GM19324 (cell line): ENCODE results near the gene SULF2.
"Not testable (repeated sequence)": the region's sequence is repeated elsewhere in the genome, so short reads cannot be mapped to it uniquely, and the experiment has no call there.

ENCODE experiments used
- ATAC-seq: cut with Tn5 transposase; IDR thresholded peaks from one replicate; pipeline ENCODE4 v1.9.1; 2021; ENCODE audit warnings: mild to moderate bottlenecking, moderate library complexity; ENCODE audit not compliant: unreplicated experiment, low FRiP score

The SULF2 gene

DNA sequence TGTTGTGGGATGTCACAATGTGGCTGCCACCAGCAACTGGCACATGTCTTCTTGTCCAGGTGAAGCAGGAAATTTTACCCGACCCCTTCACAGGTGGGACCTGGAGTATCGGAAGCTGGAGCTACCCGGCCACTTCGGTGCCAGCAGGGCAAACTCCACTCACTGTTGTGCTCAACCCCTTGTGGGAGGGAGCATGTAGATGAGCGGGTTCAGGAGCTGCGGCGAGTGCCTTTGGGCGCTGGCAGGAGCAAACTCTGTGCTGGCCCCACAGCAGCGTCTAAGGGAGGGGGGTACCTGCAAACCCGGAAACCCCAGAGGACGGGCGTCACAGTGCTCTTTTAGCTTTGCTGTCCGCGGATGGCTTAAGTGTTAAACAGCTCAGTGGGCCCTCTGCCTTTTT is 20.7 kb upstream of the SULF2 start:
- ATAC-seq = no peak

DNA sequence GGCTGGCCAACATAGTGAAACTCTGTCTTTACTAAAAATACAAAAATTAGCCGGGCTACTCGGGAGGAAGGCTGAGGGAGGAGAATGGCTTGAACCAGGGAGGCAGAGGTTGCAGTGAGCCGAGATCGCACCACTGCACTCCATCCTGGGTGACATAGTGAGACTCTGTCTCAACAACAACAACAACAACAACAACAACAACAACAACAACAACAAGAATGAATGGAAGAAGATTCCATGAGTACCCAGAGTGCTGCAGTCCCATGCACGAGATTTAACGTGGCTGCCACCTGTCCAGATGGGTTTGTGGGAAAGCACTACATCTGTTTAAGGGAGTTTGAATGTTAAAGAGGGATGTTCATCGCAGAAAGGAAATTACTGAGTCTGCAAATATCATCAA is 19.7 kb upstream of the SULF2 start:
- not testable (repeated sequence) for ATAC-seq

DNA sequence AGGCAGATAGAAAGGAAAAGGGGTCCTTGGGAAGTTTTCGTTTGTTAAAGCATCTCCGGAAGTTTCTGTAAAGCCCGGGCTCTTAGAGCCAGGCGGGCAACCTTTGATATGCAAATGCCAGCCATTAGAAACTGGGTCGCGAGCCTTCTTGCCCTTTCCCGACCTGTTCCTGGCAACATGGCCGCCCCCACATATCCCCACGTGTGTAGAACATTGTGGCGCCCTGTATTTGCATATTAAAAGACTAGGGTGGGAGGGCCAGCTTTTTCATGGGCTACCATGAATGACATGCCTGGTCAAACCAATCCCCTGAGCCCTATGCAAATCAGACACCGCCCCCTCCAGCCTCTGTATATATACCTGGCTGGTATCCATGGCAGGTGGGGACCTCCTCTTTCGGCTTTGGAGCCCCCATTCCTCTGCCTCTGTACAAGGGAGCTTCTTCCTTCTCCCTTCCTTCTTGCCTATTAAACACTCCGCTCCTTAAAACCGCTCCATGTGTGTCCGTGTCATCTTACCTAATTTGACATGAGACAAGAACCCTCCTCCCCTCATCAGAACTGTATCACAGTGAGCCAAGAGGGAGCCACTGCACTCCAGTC is 19.0 kb upstream of the SULF2 start:
- ATAC-seq = not testable (repeated sequence)

DNA sequence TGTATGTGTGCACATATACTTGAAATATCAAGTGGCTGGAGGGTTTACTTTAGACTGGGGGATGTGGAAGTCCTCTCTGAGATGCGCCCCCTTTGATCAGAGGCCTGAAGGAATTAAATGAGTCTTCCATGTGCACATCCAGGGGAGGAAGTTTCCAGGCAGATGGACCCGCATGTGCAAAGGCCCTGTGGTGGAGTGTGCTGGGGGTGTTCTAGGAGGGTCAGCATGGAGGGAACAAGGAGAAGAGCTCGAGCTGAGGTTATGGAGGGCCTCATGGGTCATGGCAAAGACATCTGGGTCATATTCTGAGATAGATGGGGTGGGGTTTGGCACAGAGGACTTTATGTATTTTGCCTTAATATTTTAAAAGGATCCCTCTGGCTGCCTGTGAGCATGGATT is 17.7 kb upstream of the SULF2 start:
- ATAC-seq = no peak

DNA sequence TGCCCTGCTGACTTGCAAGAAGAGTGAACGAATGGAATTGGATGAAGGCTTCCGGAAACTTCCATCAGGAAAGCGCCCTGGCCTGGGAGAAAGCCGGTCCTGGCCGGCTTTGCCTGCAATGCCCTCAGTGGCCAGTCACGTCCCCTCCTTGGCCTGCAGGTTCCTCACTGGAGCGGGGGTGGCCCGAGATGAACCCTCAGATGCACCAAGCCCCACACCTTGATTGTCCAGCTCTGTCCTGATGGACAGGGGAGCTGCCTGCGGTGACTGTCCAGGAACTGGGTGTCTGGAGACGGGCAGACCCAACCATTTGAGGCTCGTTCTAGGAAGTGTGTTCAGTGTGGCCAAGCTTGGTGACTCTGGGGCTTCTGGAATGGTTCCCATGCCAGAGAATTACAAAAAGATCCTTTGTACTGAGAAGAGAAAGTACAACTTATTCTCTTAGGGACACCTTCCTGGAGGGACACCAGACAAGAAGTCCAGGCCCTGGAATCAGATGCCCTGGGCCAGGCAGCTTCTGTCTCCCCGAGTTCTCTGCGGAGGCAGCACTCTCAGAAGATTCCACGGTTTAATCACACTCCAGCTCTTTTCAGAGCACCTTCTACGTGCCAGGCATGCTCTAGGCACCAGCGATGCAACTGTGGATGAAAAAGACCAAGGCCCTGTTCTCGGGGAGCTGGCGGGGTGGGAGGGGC is 17.1 kb upstream of the SULF2 start:
- ATAC-seq = no peak

DNA sequence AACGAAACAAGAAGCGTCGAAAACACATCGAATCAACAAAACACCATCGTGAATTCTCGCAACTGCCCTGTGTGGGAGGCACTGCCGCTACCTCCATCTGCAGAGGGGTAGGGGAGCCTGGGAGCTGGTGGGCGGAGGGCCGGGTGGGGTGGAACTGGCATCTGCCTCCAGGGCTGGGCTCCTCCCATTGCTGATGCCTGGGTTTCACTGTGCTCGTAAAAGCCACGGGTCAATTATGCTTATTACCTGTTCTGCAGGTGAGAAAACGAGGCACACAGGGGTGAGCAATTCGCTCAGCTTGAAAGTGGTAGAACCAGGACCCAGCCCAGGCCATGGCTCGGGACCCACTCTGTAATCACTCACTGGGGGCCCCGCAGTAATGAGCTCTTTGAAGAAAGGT is 16.5 kb upstream of the SULF2 start:
- no peak for ATAC-seq

DNA sequence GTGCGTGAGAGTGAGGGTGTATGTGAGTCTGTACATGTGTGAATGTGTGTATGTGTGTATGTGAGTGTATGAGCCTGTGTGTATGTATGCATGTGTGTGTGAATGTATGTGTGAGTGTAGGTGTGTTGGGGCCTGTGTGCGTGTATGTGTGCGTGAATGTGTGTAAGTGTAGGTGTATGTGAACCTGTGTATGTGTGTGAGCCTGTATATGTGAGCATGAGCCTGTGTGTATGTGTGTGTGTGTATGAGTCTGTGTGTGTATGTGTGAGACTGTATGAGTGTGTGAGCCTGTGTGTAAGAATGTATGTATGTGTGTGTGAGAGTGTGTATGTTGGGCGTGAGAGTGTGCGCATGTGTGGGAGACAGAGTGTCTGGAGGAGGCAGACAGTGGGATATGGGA is 15.8 kb upstream of the SULF2 start:
- no peak for ATAC-seq

DNA sequence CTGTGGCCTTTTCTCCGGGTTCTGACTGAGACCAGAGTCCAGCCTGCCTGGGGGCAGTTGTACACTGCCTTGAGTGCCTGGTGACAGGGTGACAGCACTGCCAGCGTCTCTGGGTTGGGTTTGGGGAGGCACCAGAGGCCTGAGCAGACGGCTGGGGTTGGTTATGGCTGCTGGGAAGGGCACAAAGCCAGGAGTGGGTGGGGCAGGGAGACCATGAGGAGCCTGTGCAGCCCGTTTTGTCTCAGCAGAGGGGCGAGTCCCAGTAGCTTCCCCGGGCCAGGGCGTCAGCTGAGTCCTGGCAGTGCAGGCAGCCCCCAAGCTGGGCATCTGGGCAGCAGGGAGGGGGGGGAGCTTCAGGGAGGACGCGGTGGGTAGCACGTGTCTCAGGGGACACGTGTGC is 15.3 kb upstream of the SULF2 start:
- ATAC-seq = no peak

DNA sequence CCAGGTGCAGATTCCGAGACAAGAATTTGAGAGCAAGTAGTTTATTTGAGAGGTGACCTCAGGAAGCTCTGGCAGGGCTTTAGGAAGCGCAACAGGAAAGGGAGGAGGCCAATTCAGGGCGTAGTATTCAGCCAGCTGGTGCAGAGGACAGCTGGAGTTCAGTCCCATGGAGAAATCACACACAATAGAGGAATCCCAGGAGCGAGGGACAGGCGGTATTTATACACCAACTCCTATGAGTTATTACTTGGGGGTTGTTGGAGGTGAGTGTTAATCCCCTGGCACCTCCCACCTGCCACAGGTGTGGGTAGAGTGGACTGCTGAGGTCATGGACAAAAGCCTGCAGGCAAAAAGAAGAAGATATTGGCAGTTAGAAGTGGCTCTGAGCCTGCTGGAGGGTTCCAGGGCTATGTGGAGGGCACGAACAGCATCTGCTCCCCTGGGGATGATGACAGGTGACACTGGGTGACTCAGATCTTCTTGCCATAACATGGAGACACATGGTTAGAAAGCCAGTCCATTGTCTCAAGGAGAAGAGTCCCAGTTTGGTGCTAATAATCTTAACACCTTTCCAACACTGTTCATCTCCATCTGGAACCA is 13.9 kb upstream of the SULF2 start:
- ATAC-seq = no peak

DNA sequence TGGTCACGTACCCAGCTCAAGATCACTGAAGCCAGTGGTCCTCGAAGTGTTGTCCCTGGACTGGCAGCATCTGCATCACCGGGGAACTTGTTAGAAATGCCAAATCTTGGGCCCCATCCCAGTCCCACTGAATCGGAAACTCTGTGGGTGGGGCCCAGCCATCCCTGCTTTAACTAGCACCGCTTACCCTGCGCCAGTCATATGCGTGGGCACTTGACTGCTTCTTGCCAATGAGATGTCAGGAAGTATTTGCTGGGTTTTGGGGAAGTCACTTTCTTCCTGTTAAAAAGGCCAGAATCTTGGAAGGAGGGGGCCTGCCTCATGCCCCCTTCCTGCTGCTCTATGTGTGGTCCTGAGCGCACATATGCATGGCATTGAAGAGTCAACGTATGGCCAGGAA is 11.7 kb upstream of the SULF2 start:
- no peak for ATAC-seq

DNA sequence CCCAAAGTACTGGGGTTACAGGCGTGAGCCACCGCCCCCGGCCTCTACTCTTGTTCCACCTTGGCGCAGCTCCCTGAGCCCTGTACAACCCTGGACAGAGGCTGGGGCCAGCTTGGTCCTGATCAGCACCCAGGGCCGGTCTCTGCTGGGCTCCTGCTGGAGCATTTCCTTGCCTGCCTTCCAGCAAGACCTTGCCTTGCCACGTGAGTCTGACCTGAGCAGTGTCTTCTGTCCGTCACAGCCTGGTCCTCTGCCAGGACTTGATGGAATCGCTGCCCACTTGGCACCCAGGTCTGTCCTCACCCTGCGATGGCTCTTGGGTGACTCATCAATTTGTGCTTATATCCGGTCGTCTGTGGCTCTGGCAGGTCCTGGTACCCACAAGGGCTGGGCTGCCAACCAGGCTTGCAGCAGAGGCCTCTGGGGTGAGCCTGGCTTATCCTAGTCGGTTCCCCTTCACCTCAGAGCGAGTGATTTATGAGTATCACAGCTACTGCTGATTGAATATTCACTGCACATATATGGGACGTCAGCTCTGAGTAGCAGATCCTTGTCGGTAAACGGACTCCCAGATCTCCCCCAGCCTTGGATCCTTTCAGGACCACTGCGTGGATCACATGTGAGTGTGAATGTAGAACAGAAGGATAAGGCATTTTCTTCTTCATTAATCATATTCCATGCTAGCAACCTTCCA is 10.1 kb upstream of the SULF2 start:
- no peak for ATAC-seq

DNA sequence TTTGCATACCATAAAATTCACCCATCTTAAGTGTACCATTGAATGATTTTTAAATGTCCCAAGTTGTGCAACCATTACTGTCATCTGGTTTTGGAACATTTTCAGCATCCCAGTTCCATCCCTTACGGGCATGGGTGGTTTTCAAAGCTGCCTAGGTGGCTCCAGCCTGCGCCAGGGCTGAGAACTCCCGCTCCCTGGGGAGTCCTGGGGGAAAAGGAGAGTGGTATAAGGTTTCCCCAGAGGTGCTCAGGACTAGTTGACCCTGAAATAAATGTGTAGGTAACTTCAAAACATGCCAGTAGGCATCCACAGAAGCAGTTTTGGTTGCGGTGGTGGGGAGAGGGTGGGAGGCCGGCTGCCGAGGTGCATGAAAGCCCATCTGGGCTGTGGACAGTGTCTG is 9.0 kb upstream of the SULF2 start:
- not testable (repeated sequence) for ATAC-seq

DNA sequence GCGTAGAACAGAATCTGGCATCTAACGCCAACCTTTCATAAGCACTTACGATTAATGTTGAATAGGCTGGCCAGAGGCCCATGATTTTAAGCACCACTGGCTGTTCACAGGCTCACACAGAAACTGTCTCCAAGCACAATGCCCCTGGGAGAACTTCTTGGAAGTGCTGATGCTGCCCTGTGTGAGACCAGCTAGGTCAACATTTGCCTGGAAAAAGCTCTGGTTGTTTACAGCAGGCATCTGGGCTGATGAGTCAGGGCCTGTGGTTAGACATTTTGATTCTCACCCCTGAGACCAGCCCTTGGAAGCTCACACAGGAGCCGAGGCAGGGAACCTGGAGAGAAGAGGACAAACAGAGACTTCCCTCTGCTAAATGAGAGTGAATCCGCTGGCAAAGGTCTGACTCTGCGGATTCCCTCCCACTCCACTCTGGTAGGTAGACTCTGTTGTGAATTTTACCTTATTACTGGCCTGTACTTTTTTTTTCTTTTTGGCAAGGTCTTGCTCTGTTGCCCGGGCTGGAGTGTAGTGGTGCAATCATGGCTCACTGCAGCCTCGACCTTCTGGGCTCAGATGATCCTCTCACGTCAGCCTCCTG is 6.8 kb upstream of the SULF2 start:
- no peak for ATAC-seq

DNA sequence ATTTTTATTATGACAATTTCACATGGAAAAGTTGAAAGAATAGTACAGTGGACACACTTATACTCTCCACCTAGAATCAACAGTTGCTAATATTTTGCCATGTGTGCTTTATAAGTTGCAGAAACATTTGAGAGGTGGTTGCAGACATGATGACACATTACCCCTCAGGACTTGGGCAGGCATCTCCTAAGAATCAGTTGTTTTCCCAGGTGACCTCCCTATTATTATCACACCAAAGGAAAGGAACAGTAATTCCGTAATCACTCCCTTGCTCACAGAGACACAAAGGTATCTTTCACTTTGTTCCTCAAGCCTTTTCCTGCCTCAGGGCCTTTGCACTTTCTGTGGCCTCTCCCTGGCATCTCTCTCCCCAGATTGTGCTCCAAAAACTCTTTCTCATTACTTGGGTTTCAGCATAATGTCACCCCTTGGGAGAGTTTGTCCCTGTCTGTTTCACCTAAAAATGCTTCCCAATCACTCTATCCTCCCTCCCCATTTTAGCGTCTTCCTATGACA is 5.9 kb upstream of the SULF2 start:
- ATAC-seq = no peak

DNA sequence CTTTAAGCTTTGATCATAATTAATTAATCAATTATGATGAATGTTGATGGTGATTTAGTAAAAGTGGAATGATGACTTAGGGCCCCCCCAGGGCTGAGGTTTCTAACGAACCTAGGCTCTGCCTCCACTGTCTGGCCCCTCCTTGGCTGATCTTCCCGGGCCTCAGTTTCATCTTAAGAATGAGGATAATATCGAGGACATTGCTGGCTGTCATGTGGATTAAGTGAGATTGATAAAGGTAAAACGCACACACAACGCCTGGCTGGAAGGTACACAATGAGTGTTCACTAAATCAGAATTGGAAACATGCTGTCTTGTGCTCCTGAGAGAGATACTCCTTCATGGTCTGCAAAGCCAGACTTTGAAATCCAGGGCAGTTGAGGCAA is 5.3 kb upstream of the SULF2 start:
- ATAC-seq = no peak

DNA sequence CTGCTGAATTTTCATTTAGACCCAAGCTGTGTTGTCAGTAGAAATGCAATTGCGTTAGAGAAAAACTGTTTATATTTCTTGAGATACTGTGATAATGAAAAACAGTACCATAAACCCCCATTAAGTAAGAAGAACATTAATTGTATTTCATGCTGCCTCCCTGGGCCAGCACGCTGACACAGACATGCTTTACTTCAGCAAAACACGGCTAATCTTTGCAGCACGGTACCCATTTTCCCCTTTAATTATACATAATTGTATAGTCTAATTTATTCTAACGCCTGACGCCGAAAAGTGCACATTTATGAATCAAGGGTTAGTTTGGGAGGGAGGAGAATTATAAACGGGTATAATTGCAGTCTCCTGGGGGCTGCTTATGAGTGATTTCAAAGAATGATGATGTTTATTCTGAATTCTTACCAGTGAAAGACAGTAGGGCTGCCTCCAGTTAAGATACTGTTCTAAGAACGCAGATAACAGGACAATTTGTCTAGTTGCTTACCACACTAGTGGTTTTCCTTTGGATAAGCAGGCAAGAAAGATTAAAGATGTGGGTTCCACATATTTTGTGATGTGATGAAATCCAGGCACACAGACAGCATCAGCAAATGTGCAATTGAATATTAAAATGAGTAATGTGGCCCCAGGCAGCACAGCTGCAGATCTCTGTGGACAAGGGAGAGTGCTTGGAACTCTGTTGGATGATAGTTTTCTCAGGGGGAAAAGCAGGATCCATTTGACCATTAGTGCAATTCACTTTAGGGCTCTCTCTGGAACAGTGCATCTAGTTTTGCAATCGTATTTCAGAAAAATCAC is 4.7 kb upstream of the SULF2 start:
- ATAC-seq = no peak

DNA sequence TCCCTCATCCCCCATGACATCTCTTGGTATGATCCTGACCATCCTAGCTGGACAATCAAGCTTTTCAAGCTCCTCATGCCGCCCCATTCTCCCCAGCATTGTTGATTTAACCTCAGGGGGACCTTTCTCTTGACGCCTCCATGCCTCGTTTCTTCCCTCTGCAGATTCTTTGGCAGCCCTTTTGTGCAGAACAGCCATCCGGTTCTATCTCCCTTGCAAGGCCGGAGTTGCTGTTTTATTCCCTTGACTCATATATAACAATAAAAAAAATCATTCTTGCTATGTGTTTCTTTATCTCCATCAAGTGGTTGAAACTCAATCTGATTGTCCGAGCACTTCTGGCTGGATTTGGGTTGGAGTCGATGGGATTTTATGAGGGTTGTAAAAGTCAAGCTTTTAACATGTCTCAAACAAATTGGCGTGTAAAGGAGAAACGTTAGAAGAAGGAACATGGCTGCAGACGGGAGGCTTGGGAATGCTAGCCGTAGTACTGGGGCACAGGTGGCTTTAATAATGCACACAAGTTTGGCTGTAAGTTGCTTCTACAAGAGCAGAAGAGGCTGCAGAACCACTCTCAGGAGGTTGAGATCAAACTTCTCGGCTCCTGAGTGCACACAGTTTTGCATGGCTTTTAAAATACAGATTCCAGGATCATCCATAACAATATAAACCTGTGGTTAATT is 3.9 kb upstream of the SULF2 start:
- ATAC-seq = no peak

DNA sequence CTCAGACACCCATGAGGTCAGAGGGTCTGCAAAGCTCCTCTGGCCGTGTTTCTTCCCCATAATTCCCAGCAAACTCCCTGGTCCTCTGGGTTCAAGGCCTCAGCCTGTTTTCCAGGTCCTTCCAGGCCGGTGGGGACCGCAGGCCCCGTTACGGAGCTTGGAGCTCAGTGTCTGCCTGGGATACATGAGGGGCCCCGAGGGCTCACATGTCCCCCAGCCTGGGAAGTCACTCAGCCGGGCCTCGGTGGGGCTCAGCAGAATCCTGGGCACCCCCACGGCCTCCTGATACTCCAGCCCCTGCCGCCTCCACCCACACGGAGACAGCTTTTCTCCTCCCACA is 3.4 kb upstream of the SULF2 start:
- no peak for ATAC-seq

DNA sequence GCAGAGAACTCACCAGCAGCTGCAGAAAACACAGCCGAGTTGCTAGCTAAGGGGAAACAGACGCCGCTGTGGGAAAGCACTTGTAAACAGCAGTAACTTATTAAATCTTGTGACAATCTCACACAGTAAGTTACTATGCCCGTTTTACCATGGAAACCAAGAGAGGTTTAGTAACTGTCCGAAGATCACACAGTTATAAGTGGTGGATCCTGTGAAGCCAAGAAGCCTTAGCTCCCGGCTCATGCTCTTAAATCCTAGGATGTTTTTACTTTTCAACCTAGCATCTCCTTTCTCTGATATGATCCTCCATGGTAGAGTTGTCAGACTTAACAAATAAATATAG is 1.5 kb upstream of the SULF2 start:
- ATAC-seq = no peak
